ENCODE measurements around the gene GRIK3.

Gene GRIK3

DNA sequence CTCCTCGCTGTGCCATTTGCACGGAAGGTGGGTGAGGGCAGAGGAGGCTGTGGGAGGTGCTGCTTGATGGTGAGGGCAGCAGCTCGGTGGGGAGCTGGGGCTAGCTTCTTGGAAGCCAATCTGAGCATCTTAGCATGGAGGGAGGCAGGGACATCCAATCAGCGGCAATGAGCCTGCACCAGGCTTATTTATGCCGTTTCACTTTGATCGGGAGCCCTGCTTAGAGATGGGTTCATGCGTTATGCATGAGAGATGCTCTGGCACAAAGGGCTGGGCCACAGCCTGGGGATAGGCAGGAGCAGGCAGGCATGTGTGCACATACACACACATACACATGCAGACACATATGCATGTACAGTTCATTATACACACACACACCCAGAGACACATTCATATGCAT is 220.2 kb downstream of the GRIK3 start:
- DNase-seq: no peak

GRCh38 chr1:36807262-36807661 is 227.1 kb downstream of the GRIK3 start:
- no peak for DNase-seq

DNA sequence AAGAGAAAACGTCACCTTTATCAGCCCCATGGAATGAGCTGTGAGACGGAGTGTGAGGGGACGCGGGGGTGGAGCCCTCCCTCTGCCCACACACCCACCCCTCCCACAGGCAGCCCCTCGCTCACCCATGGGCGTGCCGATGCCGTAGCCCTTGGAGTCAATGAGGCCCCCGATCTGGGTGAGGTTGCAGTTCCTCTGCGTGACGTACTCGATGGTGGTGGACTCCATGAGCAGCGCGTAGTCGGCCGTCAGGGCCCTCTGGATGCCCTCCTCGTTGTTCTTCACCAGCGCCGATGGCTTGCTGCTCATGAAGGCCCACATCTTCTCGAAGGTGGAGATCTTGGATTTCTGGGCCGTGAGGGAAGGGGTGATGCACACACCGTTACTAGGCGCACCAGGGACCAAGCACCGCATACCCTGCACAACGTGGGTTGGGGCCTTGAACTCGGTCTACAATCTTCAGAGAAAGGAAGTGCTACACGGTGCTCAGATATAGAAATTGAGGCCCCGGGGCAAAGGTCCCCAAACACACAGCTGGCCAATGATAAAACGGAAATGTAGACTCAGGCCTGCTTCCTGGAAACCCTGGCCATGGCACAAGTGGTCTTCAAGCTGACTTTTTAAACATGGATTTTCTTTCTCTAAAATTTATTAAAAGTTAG is 228.2 kb downstream of the GRIK3 start:
- DNase-seq: no peak

DNA sequence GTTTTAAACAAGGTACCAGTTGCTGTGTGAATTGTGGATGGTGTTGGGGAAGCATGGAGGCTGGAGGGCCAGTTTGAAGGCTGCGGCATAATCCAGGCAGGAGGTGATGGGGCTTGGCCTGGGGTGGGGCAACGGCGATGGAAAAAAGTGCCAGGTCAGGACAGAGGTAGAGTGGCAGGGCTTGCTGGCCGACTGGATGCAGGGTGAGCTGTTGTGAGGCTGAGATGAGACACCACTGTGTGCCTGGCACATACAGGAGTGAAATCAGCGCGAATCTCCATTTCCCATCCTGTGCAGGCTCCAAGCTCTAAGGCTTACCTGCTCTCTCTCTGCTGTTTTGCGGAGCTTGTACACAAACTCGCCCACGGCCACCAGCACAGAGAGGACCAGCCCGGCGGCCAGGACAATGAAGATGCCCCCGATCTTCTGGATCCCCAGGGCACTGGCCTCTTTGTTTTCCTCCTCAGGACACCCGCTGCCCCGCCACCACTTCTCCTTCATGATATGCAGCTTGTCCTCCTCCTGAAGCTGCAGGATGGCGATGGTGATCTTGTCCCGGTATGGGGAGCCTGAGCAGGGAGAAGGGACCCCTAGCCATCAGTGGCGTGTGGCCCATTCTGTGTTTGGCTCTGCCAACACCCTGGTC is 229.5 kb downstream of the GRIK3 start:
- no peak for DNase-seq

- no peak for DNase-seq
Measured at GRCh38 chr1:36803868-36804570, 230.3 kb downstream of the GRIK3 start.

GRCh38 chr1:36802018-36802417 is 232.3 kb downstream of the GRIK3 start:
- no peak for DNase-seq

GRCh38 chr1:36797761-36798160 is 236.6 kb downstream of the GRIK3 start:
- DNase-seq: no peak

GRCh38 chr1:36796733-36797132 is 237.6 kb downstream of the GRIK3 start:
- DNase-seq: no peak

GRCh38 chr1:36796106-36796590 is 238.2 kb downstream of the GRIK3 start:
- DNase-seq: no peak

DNA sequence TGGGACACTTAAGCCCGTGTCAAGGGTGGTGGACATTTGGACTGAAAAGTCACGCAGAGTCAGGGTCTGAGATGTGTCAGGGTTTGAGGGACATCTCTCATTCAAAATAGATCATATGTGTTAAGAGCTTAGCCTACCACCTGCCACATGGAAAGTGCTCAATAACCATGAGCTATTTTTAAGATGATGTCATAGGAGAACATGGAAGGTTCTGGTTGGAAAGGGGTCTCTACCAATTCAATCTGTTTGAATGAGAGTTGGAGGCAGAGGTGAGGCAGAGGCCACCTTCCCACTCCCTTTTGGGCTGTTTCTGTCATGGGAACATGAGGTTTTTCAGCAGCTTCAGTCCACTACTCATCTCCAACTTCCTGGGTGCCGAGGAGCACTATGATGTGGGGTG is 239.9 kb downstream of the GRIK3 start:
- no peak for DNase-seq

GRCh38 chr1:36793452-36793851 is 240.9 kb downstream of the GRIK3 start:
- DNase-seq: no peak

DNA sequence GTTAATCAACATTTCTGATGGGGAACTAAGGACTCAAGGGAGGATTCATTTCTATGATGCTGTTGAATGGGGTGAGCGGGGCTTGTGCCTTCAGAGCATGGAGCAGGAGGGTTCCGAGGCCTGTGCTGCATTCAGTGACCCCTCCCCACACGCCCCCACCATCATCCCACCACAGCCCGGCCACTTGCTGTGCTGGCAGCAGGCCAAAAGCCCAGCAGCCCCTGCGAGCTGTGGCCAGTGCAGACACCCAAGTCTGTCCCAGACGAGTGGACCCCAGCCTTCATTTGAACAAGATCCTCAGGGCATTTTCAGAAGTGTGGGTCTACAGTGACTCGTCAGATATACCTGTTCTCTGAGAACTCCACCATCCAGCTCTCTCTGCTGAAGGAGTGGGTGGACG is 242.0 kb downstream of the GRIK3 start:
- DNase-seq: no peak

DNA sequence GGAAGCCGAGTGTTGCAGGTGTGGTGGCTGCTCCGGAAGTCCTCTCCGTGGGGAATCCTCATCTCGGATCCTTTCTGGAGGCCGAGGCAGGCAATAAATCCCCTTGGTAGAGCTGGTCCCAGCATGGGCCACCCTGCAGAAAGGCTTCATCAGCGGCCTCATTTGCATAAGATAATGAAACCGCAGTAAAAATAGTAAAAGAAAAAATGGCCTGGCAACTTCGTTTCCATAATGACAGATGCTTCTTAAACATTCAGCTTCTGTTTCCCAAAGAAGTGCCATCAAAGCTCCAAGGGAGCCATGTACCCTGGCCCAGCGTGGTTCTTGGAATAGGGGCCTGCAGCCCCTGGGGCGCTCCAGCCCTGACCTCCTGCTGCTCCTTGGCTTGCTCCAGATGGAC is 244.1 kb downstream of the GRIK3 start:
- no peak for DNase-seq

GRCh38 chr1:36789535-36789934 is 244.8 kb downstream of the GRIK3 start:
- no peak for DNase-seq

- no peak for DNase-seq
Measured at GRCh38 chr1:36787312-36787913, 246.9 kb downstream of the GRIK3 start.

GRCh38 chr1:36786425-36786824 is 247.9 kb downstream of the GRIK3 start:
- no peak for DNase-seq

- no peak for DNase-seq
Measured at GRCh38 chr1:36784147-36784859, 250.0 kb downstream of the GRIK3 start.

- DNase-seq: no peak
Measured at GRCh38 chr1:36783475-36783874, 250.8 kb downstream of the GRIK3 start.

DNA sequence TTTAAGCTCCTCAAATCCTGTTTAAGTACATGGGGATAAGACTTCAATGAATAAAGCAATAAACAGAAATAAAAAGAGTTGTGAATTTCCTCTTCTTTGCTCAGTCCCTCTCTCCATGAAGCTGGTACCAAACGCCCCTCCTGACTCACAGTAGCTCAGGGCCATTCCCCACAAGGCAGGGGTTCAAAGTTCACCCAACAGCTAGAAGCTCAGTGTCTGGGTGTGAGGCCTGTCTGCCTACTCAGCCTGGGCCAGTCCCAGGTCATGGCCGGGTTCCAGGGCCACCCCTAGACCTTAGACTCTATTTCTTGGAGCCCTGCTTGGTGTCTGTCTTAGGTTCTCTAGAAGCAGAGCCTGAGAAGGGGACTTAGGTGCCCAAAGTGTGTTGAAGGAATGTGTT is 251.5 kb downstream of the GRIK3 start:
- no peak for DNase-seq

DNA sequence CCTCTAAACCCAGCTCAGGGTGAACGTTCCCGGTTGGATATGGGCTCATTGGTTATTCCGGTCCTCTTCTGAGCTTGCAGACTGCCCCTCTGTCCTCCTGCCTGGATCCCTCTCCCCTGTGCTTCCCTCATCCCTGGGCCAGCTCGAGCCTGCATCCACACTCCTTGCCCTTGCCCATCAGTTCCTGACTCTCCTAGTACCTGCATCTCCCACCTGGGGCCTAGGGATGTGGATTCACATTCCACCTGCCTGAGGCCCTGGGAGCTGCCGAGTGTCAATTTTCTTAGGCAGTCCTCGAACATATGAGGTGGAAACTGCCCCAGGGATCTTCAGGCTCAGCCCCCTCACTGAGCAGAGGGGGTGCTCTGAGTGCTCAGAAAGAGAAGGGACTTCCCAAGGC is 252.2 kb downstream of the GRIK3 start:
- no peak for DNase-seq

DNA sequence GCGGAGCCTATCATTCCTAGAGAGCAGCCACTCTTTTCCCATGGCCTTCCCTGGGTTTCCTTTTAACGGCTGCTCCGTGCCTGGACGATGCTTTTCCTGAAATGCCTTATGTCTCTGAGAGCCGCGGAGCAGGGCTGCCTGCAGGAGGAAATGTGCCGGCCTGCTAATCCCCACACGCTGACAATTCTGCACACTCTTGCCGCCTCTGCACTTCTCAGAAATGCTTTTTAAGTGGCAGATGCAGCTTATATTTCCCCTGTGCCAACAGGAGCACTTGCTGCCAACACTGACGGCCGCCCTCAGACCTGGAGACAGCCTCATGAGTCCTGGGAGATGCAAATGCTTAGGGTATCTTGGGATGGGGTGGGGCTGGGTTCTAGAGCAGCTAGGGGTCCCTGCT is 253.2 kb downstream of the GRIK3 start:
- DNase-seq: no peak

- no peak for DNase-seq
Measured at GRCh38 chr1:36778740-36779139, 255.6 kb downstream of the GRIK3 start.

Measured in stimulated activated CD4-positive, alpha-beta T cell treated with anti-CD3 and anti-CD28 coated beads, Interleukin-2, amount 100 ng/mL, for 48 hours (primary cell).